Hindlimb muscle (tissue), 1 donor: ENCODE data around the gene PTPN1. TPM values are rescaled to one million over a fixed set of nuclear protein-coding genes. Genes with fewer than 3 reads are reported as not detected.
"Not testable (repeated sequence)": the region's sequence is repeated elsewhere in the genome, so short reads cannot be mapped to it uniquely, and the experiment has no call there.

Source experiments
- DNase-seq: peaks from one replicate; pipeline ENCODE4 v3.0.0-alpha.2; 2013
- polyA plus RNA-seq: library from polyadenylated mRNA; unstranded; fragments of 120-200 nt; gene quantifications from one replicate; pipeline ENCODE4 v1.2.1, GENCODE V29; 2013; ENCODE audit not compliant: insufficient read length

The PTPN1 gene
- polyA plus RNA-seq, 1 donor, result 19.3 TPM

DNA sequence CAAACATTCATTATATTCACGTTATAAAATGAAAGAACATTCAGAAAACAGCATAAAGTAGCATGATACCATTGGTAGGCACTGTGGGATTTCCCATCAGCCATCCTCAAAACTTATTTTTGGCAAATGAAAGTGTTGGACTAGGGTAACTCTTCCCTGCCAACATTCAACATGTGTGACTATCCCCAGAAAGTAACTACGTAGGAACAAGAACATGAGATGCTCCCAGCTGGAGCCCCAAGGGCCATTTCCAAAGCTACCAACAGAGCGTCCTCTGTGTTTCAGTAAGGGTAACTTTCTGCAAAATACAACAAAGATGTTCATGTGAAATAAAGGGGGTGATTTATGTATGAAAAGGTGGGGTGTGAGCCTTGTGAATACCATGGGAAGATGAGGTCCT is 28.4 kb upstream of the PTPN1 start:
- DNase-seq, result no peak

DNA sequence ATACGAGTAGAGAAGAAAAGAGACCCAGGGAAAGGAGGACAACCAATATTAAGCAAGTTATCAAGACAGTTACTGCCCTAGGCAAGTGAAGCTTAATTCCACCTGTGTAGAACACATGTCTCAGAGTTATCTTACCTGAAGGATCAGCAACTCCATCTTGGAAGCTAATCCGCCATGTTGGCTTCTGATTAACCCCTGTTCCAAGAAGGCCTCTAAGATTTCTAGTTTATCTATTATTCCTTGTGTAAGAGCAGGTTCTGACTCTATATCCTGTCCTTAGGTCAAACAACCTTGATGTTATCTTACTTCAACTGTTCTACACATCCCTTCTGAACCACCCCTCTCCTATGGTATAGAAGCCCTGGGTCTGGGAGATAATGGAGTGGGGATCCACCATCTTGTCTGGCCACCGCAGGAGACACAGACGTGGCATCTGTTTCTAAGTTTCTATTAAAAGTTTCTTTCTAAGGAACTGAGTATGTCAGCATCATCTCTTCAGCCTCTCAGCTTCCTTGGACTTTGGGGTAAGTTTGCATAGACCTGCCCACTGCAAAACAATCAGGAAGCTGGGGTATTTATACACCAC is 27.7 kb upstream of the PTPN1 start:
- no peak for DNase-seq

DNA sequence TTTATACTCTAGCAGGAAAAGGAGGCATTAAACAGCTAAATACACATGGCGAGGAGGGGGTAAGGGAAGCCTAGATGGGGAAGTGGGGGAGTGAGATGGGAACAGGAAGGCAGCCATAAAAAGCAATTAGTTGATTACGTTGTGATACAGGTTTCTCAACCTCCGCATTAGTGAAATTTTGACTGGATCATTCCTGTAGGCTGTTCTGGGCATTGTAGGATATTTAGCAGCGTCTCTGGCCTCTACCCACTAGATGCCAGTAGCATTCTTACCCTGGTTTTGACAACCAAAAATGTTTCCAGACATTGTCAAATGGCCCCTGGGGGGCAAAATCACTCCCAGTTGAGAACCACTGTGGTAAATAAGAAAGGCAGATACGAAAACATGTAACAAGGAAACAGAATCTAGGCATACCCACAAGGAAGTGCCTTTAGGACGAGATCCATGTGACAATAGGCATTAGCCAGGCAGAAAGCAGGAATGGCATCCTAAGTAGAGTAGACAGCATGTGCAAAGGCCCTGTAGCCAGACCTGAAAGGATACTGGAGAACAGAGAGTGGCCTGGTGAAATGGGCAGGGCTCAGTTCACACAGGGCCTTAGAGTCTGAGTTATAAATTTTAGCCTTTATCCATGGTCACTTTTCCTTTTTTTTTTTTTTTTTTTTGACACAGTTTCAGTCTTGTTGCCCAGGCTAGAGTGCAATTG is 25.8 kb upstream of the PTPN1 start:
- DNase-seq, result no peak

DNA sequence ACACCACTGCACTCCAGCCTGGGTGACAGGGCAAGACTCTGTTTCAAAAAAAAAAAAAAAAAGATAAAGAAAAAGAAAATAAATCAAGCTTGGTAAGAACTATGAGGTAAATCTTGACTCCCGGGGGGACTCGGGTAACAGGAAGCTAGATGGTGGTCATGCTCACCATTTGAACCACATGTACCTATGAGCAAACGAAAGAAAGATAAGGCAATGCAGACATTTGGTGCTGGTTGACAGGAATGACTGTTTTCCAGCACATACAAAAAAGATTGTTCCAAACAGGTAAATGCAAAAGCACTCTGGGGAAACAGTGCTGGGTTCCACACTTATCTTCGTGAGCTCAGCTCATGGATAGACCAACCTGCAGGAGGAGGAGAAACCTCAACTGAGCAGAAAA is 22.8 kb upstream of the PTPN1 start:
- DNase-seq, result no peak

DNA sequence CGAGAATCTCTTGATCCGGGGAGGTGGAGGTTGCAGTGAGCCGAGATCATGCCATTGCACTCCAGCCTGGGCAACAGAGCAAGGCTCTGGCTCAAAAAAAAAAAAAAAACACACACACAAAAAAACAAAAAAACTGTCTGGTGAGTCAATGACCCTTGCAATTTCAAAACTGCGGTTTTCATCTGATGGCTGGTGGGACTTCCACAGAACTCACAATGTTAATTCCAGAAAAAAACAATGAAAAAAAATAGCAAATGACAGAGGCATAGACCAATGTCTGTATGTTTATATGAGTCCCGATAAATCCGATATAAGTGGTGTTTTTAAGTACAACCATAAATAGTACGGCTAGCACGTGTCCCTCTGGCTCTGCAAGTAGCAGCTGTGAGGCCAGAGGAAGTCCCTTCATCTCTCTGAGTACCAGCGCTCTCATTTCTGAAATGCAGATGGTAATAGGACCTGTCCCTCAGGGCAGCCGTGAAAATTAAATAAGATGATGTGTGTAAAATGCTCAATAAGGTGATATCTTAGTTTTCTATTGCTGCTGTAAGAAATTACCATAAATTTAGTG is 21.9 kb upstream of the PTPN1 start:
- DNase-seq, result no peak

DNA sequence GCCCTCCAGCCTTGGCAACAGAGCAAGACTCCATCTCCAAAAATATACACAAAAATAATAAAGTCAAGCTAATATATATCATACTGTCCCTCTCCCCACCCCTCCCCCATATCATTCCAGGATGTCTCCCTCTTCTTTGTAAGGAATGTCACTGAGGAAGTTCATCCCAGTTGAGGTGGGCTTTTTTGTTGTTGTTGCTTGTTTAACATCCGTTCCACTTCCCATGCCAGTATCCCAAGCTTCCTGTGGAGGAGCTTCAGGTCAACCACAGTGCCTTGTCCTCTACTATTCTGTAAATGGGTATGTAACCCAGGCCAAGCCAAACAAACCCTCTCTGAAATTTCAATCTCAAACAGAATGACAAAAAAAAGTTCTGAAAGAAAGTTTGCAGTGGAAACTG is 19.0 kb upstream of the PTPN1 start:
- DNase-seq, result no peak

DNA sequence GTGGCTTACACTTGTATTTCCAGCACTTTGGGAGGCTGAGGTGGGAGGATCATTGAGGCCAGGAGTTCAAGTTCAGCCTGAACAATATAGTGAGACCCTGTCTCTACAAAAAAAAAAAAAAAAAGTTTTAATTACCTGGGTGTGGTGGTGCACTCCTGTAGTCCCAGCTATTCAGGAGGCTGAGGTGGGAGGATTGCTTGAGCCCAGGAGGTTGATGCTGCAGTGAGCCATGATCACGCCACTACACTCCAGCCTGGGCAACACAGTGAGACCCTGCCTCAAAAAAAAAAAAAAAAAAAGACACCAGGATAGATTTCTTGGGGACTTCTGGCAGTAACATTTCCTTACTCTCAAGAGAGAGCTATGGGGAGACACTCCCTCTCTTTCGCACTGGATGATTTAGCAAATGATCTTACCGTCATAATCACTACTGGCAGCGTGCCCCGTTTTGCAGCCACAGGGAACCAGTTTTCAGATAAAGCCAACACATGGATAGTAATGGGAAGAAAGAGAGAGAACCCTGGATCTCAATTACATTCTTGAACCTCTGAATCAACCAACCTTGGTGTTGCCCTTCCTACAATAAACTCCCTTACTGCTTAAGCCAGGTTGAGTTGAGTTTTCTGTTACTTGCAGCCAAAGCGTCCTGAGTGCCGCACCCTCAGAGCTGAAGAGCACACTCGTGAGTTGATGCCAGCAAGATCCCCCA is 18.1 kb upstream of the PTPN1 start:
- no peak for DNase-seq

DNA sequence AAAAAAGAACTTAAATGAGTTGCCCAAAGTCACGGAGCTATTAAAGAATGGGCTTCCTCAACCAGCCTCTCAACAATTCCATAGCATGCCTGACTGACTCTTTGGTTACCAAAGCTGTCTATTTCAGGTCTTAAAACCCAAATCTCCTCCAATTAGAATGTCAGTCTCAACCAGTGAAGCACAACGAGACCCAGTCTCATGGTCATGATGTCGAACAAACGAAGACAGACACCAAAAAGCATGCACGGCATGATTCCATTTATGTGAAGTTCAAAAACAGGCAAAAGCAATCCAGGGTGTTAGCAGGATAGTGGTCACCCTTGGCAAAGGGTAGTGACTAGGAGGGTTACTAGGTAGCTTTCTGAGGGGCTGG is 16.3 kb upstream of the PTPN1 start:
- no peak for DNase-seq

DNA sequence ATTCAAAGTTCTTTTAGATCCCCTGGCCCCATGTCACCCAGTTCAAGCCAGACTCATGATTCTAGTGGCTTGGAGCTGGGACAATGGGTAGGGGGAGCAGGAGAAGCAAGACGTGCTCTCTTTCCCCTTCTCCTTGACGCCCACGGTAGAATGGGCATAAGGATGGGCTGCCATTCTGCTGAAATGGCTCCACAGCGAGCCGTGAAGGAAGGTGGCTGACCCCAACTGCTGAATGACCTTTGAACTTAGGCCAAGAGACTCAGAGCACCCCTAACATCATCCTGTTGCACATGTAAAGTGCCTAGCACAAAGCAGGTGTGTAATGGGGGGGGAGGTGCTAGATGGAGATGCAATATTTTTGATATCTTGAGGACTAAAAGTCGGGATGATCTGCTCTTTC is 15.8 kb upstream of the PTPN1 start:
- DNase-seq, result no peak

DNA sequence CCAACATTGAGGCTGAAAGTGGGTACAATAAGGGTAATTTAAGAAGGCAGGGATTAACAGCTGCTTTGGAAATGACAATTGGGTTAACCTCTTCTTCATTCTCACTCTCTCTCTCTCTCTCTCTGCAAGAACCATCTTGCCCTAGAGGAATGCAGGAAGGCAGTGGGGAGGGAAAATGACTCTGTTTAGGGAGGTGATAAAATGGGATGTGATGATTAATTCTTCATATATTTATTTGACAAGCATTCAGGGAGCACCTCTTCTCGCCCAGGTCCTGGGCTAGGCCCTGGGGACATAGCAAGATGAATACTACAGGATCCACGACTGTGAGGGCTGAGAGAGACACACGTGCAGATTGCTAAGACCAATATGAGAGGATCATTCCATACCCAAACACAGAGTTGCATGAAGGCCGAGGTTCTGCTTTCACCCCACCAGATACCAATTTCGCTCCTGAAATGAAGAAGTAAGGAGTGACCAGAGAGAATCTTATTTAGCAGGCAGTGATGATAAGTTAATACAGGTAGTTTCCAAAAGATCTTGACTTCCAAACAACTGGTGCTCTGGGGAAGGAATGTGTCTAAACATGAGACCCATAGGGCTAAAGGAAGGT is 13.3 kb upstream of the PTPN1 start:
- DNase-seq, result no peak

DNA sequence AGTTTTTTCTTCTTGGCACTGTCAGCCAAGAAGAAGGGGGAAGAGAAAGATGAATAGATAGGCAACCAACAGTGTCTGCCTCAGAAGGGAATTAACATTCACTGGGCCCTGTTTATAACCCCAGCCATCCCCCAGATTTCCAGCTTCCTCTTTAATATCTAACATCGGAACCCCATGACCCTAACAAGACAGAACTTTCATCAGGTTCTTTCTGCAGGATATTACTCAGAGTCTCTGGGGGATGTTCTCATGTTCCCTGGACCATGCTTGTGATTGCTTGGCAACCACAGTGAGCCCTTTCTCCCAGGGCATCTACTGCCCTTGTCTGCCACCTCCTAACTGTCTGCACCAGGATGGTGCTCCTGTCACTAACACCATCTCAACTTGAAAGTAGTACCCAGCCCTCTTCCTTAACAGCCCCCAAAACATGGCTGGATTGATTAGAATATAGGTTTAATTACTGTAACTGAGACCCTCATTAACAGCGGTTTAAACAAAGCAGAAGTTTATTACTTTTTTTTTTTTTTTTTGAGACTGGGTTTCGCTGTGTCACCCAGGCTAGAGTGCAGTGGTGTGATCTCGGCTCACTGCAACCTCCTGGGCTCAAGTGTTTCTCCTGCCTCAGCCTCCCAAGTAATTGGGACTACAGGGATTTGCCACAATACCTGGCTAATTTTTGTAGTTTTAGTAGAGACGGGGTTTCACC is 12.0 kb upstream of the PTPN1 start:
- DNase-seq, result no peak

DNA sequence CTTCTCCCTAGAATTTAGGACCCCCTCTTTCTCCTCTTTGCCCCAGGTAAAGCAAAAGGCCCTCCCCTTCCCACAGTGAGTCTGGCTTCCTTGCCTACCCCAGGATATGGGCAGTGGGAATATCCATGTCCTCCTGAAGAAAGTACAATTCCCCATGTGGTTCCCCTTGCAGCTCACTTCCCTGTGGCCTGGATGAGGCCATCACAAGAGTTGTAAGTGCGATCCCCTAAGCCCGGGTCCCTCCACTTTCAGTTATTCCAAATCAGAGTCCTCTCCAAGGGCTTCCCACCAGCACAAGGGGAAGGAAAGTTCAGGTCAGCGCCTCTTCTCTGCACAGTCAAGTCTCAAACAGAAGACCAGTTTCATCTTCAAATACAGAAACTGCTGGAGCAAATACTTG is 10.2 kb upstream of the PTPN1 start:
- DNase-seq, result no peak

DNA sequence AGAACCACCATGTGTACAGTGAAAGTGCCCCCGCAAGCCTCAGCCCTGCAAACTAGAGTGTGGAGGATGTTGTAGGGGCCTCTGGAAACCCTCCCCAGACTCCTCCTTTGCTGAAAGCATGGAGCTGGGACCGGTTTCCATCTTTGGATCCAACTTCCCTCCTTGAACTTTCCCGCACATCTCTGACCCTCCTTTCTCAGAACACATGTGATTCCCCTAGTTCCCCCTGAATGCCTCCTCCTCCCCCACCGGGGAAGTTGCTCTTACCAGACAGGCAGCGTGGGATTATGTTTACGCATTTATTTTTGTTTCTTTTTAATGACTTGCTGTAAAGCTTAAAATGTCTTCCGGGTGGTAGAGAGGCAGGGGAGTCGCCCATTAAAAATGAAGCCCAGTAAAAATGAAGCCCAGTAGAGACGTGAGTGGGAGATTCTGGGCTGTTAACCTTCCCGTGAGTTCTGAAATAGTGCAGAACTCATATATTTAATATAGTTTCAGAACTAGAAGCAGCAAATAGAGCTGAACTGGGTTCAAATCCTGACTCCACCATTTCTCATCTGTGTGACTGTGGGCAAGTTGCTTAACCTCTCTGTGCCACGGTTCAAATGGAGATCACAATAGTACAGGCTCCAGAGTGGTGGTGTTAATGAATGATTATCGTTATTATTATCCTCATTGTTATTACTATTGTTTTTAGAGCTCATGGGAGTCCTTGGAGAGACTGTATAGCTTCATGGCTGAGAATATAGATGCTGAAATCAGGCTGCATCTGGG is 8.0 kb upstream of the PTPN1 start:
- DNase-seq, result no peak

DNA sequence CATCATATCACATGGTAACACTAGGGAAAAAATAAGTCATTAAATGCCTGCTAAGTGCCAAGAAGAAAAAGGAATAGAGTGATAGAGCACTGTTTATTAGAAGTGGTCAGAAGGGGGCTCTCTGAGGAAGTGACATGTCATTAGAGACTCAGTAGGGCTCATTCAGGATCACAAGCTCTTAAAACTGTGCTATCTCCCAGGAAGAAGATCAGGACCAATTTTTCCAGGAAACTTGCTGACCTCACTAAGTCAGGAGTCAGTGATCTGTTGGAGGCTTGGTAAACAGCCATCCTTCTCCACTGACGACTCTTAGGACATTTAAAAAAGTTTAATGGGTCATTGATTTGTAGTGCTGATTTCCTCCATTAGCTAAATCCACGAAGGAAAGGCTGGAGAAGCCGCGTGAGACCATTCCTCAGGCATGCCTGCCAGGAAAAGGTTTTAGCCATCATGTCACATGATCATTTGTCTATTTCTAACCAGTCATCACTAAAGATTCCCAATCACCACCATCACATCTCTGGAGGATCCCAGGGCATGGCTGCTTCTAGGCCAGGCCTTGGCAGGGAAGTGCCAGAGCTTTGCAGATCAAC is 5.9 kb upstream of the PTPN1 start:
- no peak for DNase-seq

DNA sequence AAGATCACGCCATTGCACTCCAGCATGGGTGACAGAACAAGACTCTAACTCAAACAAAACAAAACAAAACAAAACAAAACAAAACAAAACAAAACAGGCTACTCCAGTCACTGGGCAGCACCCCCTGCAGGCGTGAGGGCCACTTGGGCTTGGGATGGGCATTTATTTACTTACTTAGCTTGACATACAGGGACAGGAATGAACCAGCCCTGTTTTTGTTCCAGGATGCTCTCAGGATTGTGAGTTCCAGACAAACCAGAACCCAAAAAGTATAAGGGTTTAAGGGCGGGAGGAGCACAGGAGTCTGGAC is 4.0 kb upstream of the PTPN1 start:
- no peak for DNase-seq

DNA sequence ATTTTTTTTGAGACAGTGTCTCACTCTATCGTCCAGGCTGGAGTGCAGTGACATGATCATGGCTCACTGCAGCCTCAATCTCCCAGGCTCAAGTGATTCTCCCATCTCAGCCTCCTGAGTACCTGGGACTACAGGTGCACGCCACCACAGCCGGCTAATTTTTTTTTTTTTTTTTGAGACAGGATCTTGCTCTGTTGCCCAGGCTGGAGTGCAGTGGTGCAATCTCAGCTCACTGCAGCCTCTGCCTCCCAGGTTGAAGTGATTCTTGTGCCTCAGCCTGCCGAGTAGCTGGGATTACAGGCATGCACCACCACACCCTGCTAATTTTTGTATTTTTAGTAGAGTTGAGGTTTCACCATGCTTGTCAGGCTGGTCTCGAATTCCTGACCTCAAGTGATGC is 2.4 kb upstream of the PTPN1 start:
- not testable (repeated sequence) for DNase-seq

DNA sequence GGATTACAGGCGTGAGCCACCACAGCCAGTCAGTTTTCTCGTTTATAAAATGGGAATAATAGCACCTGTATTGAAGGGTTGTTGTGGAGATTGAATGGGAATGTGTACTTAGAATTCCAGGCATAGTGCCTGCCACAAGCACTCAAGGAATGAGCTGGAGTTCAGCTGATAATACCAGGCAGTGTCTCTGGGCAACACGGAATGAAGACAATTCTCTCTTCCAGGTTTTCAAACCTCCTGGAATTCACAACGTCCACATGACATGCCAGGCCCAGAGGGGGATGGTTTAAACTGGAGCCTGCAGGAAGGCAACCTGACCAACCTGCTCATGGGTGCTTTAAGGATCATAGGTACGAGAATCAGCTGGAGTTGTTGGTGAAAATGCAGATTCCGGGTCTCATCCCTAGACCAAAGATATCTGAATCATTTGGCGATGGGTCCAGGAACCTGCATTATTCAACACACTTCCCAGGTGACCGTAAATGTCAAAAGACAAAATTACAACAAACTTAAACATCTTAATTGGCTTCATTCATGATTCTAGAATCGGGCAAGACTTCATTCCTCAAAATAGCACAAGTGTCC is 1.9 kb upstream of the PTPN1 start:
- no peak for DNase-seq

DNA sequence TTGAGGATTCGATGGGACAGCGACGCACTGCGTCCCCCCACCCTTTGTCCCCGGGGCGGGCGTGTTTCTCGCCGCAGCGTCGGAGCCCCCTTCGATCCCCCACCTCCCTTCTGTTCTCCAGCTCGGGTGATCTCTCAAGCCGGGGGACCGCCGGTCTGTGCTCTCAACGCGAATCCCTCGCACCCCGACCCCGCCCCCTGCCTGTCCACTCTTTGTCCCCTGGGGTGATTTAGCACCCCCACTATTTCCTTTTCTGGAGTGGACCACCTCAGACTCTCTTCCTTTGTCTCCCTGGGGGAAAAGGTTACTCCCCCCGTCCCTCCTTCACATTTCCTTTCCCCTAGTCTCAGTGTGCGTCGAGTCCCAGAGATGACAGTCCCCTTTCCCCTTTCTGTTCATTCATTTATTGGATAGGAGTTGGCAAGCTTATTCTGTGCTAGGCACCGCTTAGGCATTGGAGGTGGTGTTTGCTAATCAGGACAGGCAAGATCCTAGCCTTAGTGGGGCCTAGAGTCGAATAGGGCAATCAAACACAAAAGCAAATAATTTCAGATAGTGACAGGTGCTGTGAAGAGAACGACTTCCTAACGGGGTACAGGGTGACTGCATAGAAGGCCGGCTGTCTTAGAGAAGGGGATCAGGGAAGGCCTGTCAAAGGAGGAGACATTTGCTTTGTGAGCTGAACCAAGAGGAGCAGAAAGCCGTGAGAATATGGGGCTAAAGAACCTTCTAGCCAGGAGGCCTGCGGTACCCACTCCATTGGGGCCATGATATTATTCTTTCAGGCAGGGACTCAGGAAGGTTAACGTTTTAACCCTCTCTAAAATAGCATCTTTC is 741 bp downstream of the PTPN1 start:
- peak; percentile 31 for DNase-seq

DNA sequence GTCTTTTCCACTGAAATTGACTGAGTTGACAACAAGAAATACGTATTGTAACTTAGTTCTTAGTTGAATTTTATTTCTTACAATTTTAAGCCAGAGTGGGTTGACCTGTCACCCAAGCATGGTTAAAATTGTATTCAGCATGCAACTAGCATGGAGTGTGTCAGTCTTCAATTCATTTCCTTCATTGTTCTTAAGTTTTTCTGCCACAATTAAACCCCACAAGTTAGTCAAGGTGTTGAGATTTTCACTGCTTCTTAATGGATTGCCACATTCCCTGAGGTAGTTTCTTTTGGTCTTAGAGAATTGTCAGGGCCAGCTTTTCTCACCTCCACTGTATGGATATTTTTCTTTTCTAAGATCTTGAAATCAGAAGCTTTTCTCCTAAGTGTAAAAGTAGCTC is 2.1 kb downstream of the PTPN1 start:
- DNase-seq, result no peak
